ENCODE results near the gene HECW1. TPM values are rescaled to one million over a fixed set of nuclear protein-coding genes. Genes with fewer than 3 reads are reported as not detected.

Gene HECW1
- total and polyA plus RNA-seq, 2 of the 13 experiments (the other 11 are each of a cell fraction or from before 2014, with no cell fraction given), result not detected

GRCh38 chr7:43484678-43485395 lies 372.4 kb downstream of the HECW1 start (continued):
- TF ChIP-seq, protein P1, sequence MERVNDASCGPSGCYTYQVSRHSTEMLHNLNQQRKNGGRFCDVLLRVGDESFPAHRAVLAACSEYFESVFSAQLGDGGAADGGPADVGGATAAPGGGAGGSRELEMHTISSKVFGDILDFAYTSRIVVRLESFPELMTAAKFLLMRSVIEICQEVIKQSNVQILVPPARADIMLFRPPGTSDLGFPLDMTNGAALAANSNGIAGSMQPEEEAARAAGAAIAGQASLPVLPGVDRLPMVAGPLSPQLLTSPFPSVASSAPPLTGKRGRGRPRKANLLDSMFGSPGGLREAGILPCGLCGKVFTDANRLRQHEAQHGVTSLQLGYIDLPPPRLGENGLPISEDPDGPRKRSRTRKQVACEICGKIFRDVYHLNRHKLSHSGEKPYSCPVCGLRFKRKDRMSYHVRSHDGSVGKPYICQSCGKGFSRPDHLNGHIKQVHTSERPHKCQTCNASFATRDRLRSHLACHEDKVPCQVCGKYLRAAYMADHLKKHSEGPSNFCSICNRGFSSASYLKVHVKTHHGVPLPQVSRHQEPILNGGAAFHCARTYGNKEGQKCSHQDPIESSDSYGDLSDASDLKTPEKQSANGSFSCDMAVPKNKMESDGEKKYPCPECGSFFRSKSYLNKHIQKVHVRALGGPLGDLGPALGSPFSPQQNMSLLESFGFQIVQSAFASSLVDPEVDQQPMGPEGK (CRISPR knock-in tag; IDR thresholded peaks at IDR 0.05), result no peak

GRCh38 chr7:43485580-43485979 lies 373.1 kb downstream of the HECW1 start:
- intact Hi-C loops (cut with micrococcal nuclease; ENCODE audit: unreplicated experiment), result no loop called here
- in situ Hi-C loops (cut with HindIII; ENCODE audit: extremely low pct_ligation_motif_present, low pct_unique_long_range_greater_than_20kb), result no loop called here
- no peak for DNase-seq (ENCODE audit: low spot score)
- H3K4me1 ChIP-seq (ENCODE audit: insufficient read depth, low read length), result peaks cover 89% of the 10 kb centered on the region
- TF ChIP-seq RAD51 (IDR thresholded peaks at IDR 0.05; ENCODE audit: borderline replicate concordance) (no peak), SMAD1 (CRISPR knock-in tag; IDR thresholded peaks at IDR 0.05; ENCODE audit: borderline replicate concordance, low read depth) (no peak), MTA3 (CRISPR knock-in tag; IDR thresholded peaks at IDR 0.05) (no peak), PCBP2 (optimal IDR thresholded peaks at IDR 0.05; ENCODE audit: low read depth, low read length, poor library complexity, severe bottlenecking) (no peak), CCAR2 (optimal IDR thresholded peaks at IDR 0.05; ENCODE audit: low read depth, low read length) (no peak), ZNF607 (CRISPR knock-in tag; IDR thresholded peaks at IDR 0.05; ENCODE audit: borderline replicate concordance) (no peak), NCOA1 (CRISPR knock-in tag; IDR thresholded peaks at IDR 0.05) (no peak), NFKBIZ (CRISPR knock-in tag; IDR thresholded peaks at IDR 0.05) (no peak), JUNB (CRISPR knock-in tag; IDR thresholded peaks at IDR 0.05; ENCODE audit: borderline replicate concordance) (no peak), ERF (CRISPR knock-in tag; IDR thresholded peaks at IDR 0.05) (no peak), ZNF547 (CRISPR knock-in tag; IDR thresholded peaks at IDR 0.05) (no peak), MLLT10 (CRISPR knock-in tag; IDR thresholded peaks at IDR 0.05) (no peak), ZNF775 (CRISPR knock-in tag; IDR thresholded peaks at IDR 0.05; ENCODE audit: borderline replicate concordance) (no peak), ZBTB8A (CRISPR knock-in tag; IDR thresholded peaks at IDR 0.05; ENCODE audit: borderline replicate concordance, low read depth) (no peak)
- TF ChIP-seq, protein P2, sequence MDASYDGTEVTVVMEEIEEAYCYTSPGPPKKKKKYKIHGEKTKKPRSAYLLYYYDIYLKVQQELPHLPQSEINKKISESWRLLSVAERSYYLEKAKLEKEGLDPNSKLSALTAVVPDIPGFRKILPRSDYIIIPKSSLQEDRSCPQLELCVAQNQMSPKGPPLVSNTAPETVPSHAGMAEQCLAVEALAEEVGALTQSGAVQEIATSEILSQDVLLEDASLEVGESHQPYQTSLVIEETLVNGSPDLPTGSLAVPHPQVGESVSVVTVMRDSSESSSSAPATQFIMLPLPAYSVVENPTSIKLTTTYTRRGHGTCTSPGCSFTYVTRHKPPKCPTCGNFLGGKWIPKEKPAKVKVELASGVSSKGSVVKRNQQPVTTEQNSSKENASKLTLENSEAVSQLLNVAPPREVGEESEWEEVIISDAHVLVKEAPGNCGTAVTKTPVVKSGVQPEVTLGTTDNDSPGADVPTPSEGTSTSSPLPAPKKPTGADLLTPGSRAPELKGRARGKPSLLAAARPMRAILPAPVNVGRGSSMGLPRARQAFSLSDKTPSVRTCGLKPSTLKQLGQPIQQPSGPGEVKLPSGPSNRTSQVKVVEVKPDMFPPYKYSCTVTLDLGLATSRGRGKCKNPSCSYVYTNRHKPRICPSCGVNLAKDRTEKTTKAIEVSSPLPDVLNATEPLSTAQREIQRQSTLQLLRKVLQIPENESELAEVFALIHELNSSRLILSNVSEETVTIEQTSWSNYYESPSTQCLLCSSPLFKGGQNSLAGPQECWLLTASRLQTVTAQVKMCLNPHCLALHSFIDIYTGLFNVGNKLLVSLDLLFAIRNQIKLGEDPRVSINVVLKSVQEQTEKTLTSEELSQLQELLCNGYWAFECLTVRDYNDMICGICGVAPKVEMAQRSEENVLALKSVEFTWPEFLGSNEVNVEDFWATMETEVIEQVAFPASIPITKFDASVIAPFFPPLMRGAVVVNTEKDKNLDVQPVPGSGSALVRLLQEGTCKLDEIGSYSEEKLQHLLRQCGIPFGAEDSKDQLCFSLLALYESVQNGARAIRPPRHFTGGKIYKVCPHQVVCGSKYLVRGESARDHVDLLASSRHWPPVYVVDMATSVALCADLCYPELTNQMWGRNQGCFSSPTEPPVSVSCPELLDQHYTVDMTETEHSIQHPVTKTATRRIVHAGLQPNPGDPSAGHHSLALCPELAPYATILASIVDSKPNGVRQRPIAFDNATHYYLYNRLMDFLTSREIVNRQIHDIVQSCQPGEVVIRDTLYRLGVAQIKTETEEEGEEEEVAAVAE (CRISPR knock-in tag; IDR thresholded peaks at IDR 0.05; ENCODE audit: borderline replicate concordance), result no peak
- H2AFZ ChIP-seq (ENCODE audit: low read length), result no peak overlapping the region
- H3K4me2 ChIP-seq (ENCODE audit: low read depth, low read length), result no peak overlapping the region
- no peaks in the 10 kb centered on the region for H3K27me3 ChIP-seq (ENCODE audit: control insufficient read depth in 1 of 2, insufficient read depth in 2 of 2, low read length in 2 of 2)
- ChIA-PET CTCF (ENCODE audit: low intra/inter-chr PET ratio, low total read pairs) (no interaction called here), POLR2A (interaction anchor here (1.8 kb wide), 1 partner anchor 97 kb away, joined by 6 read pairs; the partner anchor contains the start of gene STK17A)
- H3K9me3 ChIP-seq (ENCODE audit: low read length), result no peaks in the 10 kb centered on the region
- FAIRE-seq, result no peak
- 97% methylated on average over 2 of the region's 2 CpGs for WGBS (ENCODE audit: low lambda C conversion rate)
- H3K36me3 ChIP-seq (replicated peaks in 1 of 2; ENCODE audit: control insufficient read depth in 1 of 2, insufficient read depth in 2 of 2, low read length in 2 of 2), result no peaks in the 10 kb centered on the region
- peak overlapping the region; percentile 33 for H3K27ac ChIP-seq (ENCODE audit: extremely low read length, insufficient read depth, low read length)
- no peak overlapping the region for H3K4me3 ChIP-seq (replicated peaks in 1 of 3; ENCODE audit: insufficient read depth in 1 of 3, low read depth in 2 of 3, low read length in 3 of 3)
- no peak overlapping the region for H3K9ac ChIP-seq (ENCODE audit: insufficient read depth, low read depth, low read length)
- no TSS peak for BruUV-seq (replicated peaks)
- no peaks in the 10 kb centered on the region for H4K20me1 ChIP-seq (ENCODE audit: insufficient read depth, low read length)
- no peaks in the 10 kb centered on the region for H3K79me2 ChIP-seq (ENCODE audit: insufficient read depth, low read length)
- no peak for ATAC-seq

Measured in HepG2 (cell line).